GM23338 (cell line): Measurements from ENCODE around the gene ETV3. TPM values are rescaled to one million over a fixed set of nuclear protein-coding genes. Genes with fewer than 3 reads are reported as not detected.

Source experiments
- ATAC-seq: fragments of 200-7000 bp; cut with Tn5 transposase; 3 replicates; pipeline ENCODE4 v1.9.1; 2020
- DNase-seq: peaks from one replicate; pipeline ENCODE4 v3.0.0-alpha.2; 2015; ENCODE audit warnings: low spot score
- H2AFZ ChIP-seq: fragments of 200-600 bp; sonication (generic); 2 replicates; pipeline ENCODE4 v1.8.0; 2016; ENCODE audit warnings: antibody characterized with exemption, mild to moderate bottlenecking, moderate library complexity
- H3F3A ChIP-seq: fragments of 200-600 bp; sonication (generic); replicated peaks from 2 replicates; pipeline ENCODE4 v1.8.0; 2017; ENCODE audit warnings: antibody characterized with exemption, mixed run types, low read depth
- H3K27ac ChIP-seq: fragments of 200-600 bp; sonication (generic); 2 replicates; pipeline ENCODE4 v1.6.1; 2016; ENCODE audit warnings: low read depth
- H3K27me3 ChIP-seq: fragments of 200-600 bp; sonication (generic); 2 replicates; pipeline ENCODE4 v1.8.0; 2016; ENCODE audit warnings: mild to moderate bottlenecking, mixed run types, moderate library complexity; ENCODE audit not compliant: insufficient read depth
- H3K36me3 ChIP-seq: fragments of 200-600 bp; sonication (generic); 2 replicates; pipeline ENCODE4 v1.8.0; 2016; ENCODE audit warnings: mild to moderate bottlenecking; ENCODE audit not compliant: insufficient read depth
- H3K4me1 ChIP-seq: fragments of 200-600 bp; sonication (generic); 2 replicates; pipeline ENCODE4 v1.8.0; 2016; ENCODE audit warnings: mild to moderate bottlenecking, moderate library complexity; ENCODE audit not compliant: insufficient read depth
- H3K4me2 ChIP-seq: fragments of 200-600 bp; sonication (generic); 2 replicates; pipeline ENCODE4 v1.7.1; 2017; ENCODE audit warnings: mixed run types
- H3K4me3 ChIP-seq: fragments of 200-600 bp; sonication (generic); 2 replicates; pipeline ENCODE4 v1.6.1; 2016; ENCODE audit warnings: mixed run types
- H3K79me2 ChIP-seq: fragments of 200-600 bp; sonication (generic); replicated peaks from 2 replicates; pipeline ENCODE4 v1.8.0; 2017; ENCODE audit warnings: mild to moderate bottlenecking; ENCODE audit not compliant: insufficient read depth
- H3K9me2 ChIP-seq: fragments of 200-600 bp; sonication (generic); 2 replicates; pipeline ENCODE4 v1.8.0; 2017; ENCODE audit not compliant: insufficient read depth
- H4K20me1 ChIP-seq: fragments of 200-600 bp; sonication (generic); replicated peaks from 2 replicates; pipeline ENCODE4 v1.8.0; 2017; ENCODE audit warnings: mild to moderate bottlenecking; ENCODE audit not compliant: insufficient read depth
- H3K27ac Mint-ChIP-seq: 2 replicates; pipeline ENCODE4 v1.8.0; 2020; ENCODE audit warnings: inconsistent platforms, mild to moderate bottlenecking, moderate library complexity, mixed read lengths
- H3K27me3 Mint-ChIP-seq: 3 replicates; pipeline ENCODE4 v1.8.0; 2022; ENCODE audit warnings: low read depth, mild to moderate bottlenecking, moderate library complexity, mixed read lengths, inconsistent platforms; ENCODE audit not compliant: insufficient read depth, poor library complexity
- H3K36me3 Mint-ChIP-seq: 3 replicates; pipeline ENCODE4 v1.8.0; 2021; ENCODE audit warnings: low read depth, mild to moderate bottlenecking, inconsistent platforms, moderate library complexity, mixed read lengths
- H3K4me1 Mint-ChIP-seq: 3 replicates; pipeline ENCODE4 v1.8.0; 2020; ENCODE audit warnings: mild to moderate bottlenecking, inconsistent platforms, mixed read lengths
- H3K4me3 Mint-ChIP-seq: 3 replicates; pipeline ENCODE4 v1.8.0; 2021; ENCODE audit warnings: moderate library complexity, mild to moderate bottlenecking, inconsistent platforms, mixed read lengths
- H3K9me3 Mint-ChIP-seq: 3 replicates; pipeline ENCODE4 v1.8.0; 2020; ENCODE audit warnings: moderate library complexity, mild to moderate bottlenecking, inconsistent platforms, mixed read lengths
- CREB1 ChIP-seq: fragments of 250-450 bp; sonication (Bioruptor Pico); IDR thresholded peaks from 2 replicates; pipeline ENCODE4 v1.5.0; 2020; ENCODE audit warnings: low read depth, mild to moderate bottlenecking, moderate library complexity
- CTCF ChIP-seq, 2 experiments: fragments of 200-600 bp in 1 of 2; sonication (generic) in 1 of 2; conservative IDR thresholded peaks; 2 replicates each; pipeline versions ENCODE4 v1.5.1 to v1.6.1; 2016 to 2017; ENCODE audit warnings: antibody characterized with exemption in 2 of 2, low read depth in 2 of 2, mild to moderate bottlenecking in 2 of 2, moderate library complexity in 1 of 2
- EZH2 ChIP-seq: fragments of 200-600 bp; sonication (generic); IDR thresholded peaks from one replicate; pipeline ENCODE4 v1.8.0; 2017; ENCODE audit warnings: antibody characterized with exemption, mild to moderate bottlenecking, low read depth; ENCODE audit not compliant: unreplicated experiment
- EZH2phosphoT487 ChIP-seq: fragments of 200-600 bp; sonication (generic); IDR thresholded peaks from one replicate; pipeline ENCODE4 v1.8.1; 2018; ENCODE audit warnings: antibody characterized with exemption; ENCODE audit not compliant: unreplicated experiment
- JUNB ChIP-seq: IDR thresholded peaks from one replicate; pipeline ENCODE4 v1.6.1; 2016; ENCODE audit warnings: antibody characterized with exemption; ENCODE audit not compliant: unreplicated experiment
- NANOG ChIP-seq: IDR thresholded peaks from 2 replicates; pipeline ENCODE4 v1.6.1; 2016; ENCODE audit warnings: antibody characterized with exemption, borderline replicate concordance
- POLR2AphosphoS5 ChIP-seq: IDR thresholded peaks from 2 replicates; pipeline ENCODE4 v1.6.1; 2016; ENCODE audit warnings: antibody characterized with exemption, low read depth
- REST ChIP-seq: IDR thresholded peaks from one replicate; pipeline ENCODE4 v1.6.1; 2018; ENCODE audit warnings: antibody characterized with exemption; ENCODE audit not compliant: unreplicated experiment
- STAT1 ChIP-seq: IDR thresholded peaks from one replicate; pipeline ENCODE4 v1.6.1; 2016; ENCODE audit warnings: antibody characterized with exemption; ENCODE audit not compliant: unreplicated experiment
- ZNF114 ChIP-seq: fragments of 250-450 bp; sonication (Bioruptor Pico); IDR thresholded peaks from 2 replicates; pipeline ENCODE4 v1.5.0; 2020; ENCODE audit warnings: mild to moderate bottlenecking, moderate library complexity
- ZNF462 ChIP-seq: fragments of 250-450 bp; sonication (Bioruptor Pico); IDR thresholded peaks from 2 replicates; pipeline ENCODE4 v1.5.0; 2020; ENCODE audit warnings: mild to moderate bottlenecking, moderate library complexity
- polyA plus RNA-seq: library from polyadenylated mRNA; unstranded; fragments of >200 nt; fragmentation: Nextera tagmentation; extraction: Ambion mirVana; gene quantifications from 2 replicates; pipeline ENCODE4 v1.2.1, GENCODE V29; 2016
- total RNA-seq: library from RNA; depleted of rRNA; stranded (reverse); fragments of >200 nt; shearing (Covaris generic); gene quantifications from 2 replicates; pipeline ENCODE4 v1.2.3, GENCODE V29; 2014

ETV3 gene
- total and polyA plus RNA-seq, 2 experiments from 2014 or later, result 8.1 to 19.6 TPM

GRCh38 chr1:157142765-157143423 lies 4.7 kb upstream of the ETV3 start:
- peaks cover 10% of the 10 kb centered on the region for H3K27me3 Mint-ChIP-seq
- peaks cover 5% of the 10 kb centered on the region; the same call in 1 of the 2 replicates for H3F3A ChIP-seq
- H3K27me3 ChIP-seq, result peaks cover 9% of the 10 kb centered on the region; the same call in 1 of the 2 replicates
- H3K4me3 Mint-ChIP-seq, result no peak overlapping the region
- H3K27ac ChIP-seq, result no peak overlapping the region
- peaks cover 37% of the 10 kb centered on the region for H3K4me1 Mint-ChIP-seq
- TF ChIP-seq REST (no peak), ZNF114 (CRISPR knock-in tag) (no peak), NANOG (no peak), CREB1 (CRISPR knock-in tag) (no peak), JUNB (no peak), EZH2phosphoT487 (no peak), STAT1 (no peak), CTCF (conservative IDR thresholded peaks at IDR 0.05; ENCODE audit: low read depth in 2 of 2) (no peak), POLR2AphosphoS5 (no peak), ZNF462 (CRISPR knock-in tag) (no peak), EZH2 (no peak)
- no peak overlapping the region for H2AFZ ChIP-seq
- no peak overlapping the region for H3K27ac Mint-ChIP-seq
- H3K4me1 ChIP-seq, result peaks cover 37% of the 10 kb centered on the region
- H4K20me1 ChIP-seq, result no peaks in the 10 kb centered on the region
- H3K36me3 Mint-ChIP-seq, result no peaks in the 10 kb centered on the region
- no peaks in the 10 kb centered on the region for H3K79me2 ChIP-seq
- ATAC-seq (no peak), DNase-seq (no peak)
- no peak overlapping the region for H3K4me3 ChIP-seq
- H3K9me3 Mint-ChIP-seq, result no peaks in the 10 kb centered on the region
- H3K9me2 ChIP-seq, result no peaks in the 10 kb centered on the region
- H3K36me3 ChIP-seq, result no peaks in the 10 kb centered on the region
- H3K4me2 ChIP-seq, result no peak overlapping the region
